ACHN (cell line): Measurements from ENCODE around the gene PDE11A.

Source experiments
- DNase-seq: peaks from one replicate; pipeline ENCODE4 v3.0.0-alpha.2; 2015
- in situ Hi-C: cut with HindIII; loops from 2 replicates; pipeline ENCODE4 v1.10.0; 2017; ENCODE audit warnings: low sequenced_read_pairs, low pct_ligation_motif_present, low pct_unique_long_range_greater_than_20kb

Gene PDE11A

GRCh38 chr2:177902395-177903163, 170.0 kb downstream of the PDE11A start:
- in situ Hi-C loops: no loop called here
- no peak for DNase-seq

- in situ Hi-C loops: no loop called here
- DNase-seq: no peak
Measured at GRCh38 chr2:177900082-177900481, 172.5 kb downstream of the PDE11A start.

GRCh38 chr2:177897278-177897677, 175.3 kb downstream of the PDE11A start:
- no peak for DNase-seq
- in situ Hi-C loops: no loop called here

GRCh38 chr2:177896587-177896986, 176.0 kb downstream of the PDE11A start:
- no peak for DNase-seq
- in situ Hi-C loops: no loop called here

GRCh38 chr2:177894546-177894945, 178.0 kb downstream of the PDE11A start:
- DNase-seq: no peak
- in situ Hi-C loops: no loop called here

GRCh38 chr2:177893880-177894279, 178.7 kb downstream of the PDE11A start:
- in situ Hi-C loops: no loop called here
- DNase-seq: no peak

- in situ Hi-C loops: no loop called here
- no peak for DNase-seq
Measured at GRCh38 chr2:177891533-177891932, 181.0 kb downstream of the PDE11A start.

GRCh38 chr2:177889818-177890460, 182.6 kb downstream of the PDE11A start:
- no peak for DNase-seq
- in situ Hi-C loops: no loop called here

GRCh38 chr2:177888581-177888980, 184.0 kb downstream of the PDE11A start:
- in situ Hi-C loops: no loop called here
- no peak for DNase-seq

- DNase-seq: no peak
- in situ Hi-C loops: no loop called here
Measured at GRCh38 chr2:177887722-177888121, 184.9 kb downstream of the PDE11A start.

GRCh38 chr2:177886824-177887223, 185.8 kb downstream of the PDE11A start:
- no peak for DNase-seq
- in situ Hi-C loops: no loop called here

- in situ Hi-C loops: no loop called here
- DNase-seq: no peak
Measured at GRCh38 chr2:177885828-177886466, 186.6 kb downstream of the PDE11A start.

- DNase-seq: no peak
- in situ Hi-C loops: no loop called here
Measured at GRCh38 chr2:177883177-177883576, 189.4 kb downstream of the PDE11A start.

- in situ Hi-C loops: no loop called here
- DNase-seq: no peak
Measured at GRCh38 chr2:177882501-177882900, 190.1 kb downstream of the PDE11A start.

GRCh38 chr2:177881921-177882320, 190.7 kb downstream of the PDE11A start:
- in situ Hi-C loops: no loop called here
- no peak for DNase-seq

GRCh38 chr2:177881008-177881747, 191.4 kb downstream of the PDE11A start:
- in situ Hi-C loops: no loop called here
- no peak for DNase-seq

- in situ Hi-C loops: no loop called here
- no peak for DNase-seq
Measured at GRCh38 chr2:177880285-177880684, 192.3 kb downstream of the PDE11A start.

- DNase-seq: no peak
- in situ Hi-C loops: no loop called here
Measured at GRCh38 chr2:177876950-177877349, 195.6 kb downstream of the PDE11A start.

- in situ Hi-C loops: no loop called here
- no peak for DNase-seq
Measured at GRCh38 chr2:177874686-177875085, 197.9 kb downstream of the PDE11A start.
